A673 (cell line): ENCODE data around the gene ADAM10.

Experiments
- EZH2 ChIP-seq: fragments of 200-600 bp; sonication (generic); IDR thresholded peaks from 2 replicates; pipeline ENCODE4 v1.6.1; 2017; ENCODE audit warnings: borderline replicate concordance, low read depth, mild to moderate bottlenecking, mixed read lengths, antibody characterized with exemption, low read length; ENCODE audit not compliant: poor library complexity, severe bottlenecking
- TF ChIP-seq, protein P1 (sequence below): fragments of 300-800, 200-600 bp; sonication (generic); conservative IDR thresholded peaks from 2 replicates; pipeline ENCODE4 v1.5.1; 2017; ENCODE audit warnings: low read depth, mild to moderate bottlenecking, antibody characterized with exemption, low read length, moderate library complexity, mixed read lengths

DNA sequence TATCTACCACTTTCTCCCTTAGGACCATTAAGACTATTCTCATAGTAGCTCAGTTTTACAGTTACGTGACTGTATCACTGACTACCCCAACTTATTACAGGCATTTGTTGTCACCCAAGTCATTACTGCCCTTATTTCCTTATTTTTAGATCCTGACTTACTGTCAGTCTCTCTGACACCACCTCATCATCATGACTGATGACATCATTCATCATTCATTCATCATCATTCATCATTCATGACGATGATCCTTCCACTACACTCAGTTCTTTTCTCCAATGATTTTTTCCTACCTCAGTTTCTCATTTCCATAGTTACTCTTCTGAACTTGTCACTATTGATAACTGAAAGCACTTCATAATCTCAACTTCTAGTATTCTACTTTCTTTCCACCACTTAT is 83.8 kb downstream of the ADAM10 start:
- no peak for TF ChIP-seq EZH2
- TF ChIP-seq, protein P1, sequence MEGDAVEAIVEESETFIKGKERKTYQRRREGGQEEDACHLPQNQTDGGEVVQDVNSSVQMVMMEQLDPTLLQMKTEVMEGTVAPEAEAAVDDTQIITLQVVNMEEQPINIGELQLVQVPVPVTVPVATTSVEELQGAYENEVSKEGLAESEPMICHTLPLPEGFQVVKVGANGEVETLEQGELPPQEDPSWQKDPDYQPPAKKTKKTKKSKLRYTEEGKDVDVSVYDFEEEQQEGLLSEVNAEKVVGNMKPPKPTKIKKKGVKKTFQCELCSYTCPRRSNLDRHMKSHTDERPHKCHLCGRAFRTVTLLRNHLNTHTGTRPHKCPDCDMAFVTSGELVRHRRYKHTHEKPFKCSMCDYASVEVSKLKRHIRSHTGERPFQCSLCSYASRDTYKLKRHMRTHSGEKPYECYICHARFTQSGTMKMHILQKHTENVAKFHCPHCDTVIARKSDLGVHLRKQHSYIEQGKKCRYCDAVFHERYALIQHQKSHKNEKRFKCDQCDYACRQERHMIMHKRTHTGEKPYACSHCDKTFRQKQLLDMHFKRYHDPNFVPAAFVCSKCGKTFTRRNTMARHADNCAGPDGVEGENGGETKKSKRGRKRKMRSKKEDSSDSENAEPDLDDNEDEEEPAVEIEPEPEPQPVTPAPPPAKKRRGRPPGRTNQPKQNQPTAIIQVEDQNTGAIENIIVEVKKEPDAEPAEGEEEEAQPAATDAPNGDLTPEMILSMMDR, result no peak
